Cardiac muscle cell (in vitro differentiated cells and primary cell): ENCODE results near the gene HK2. TPM values are rescaled to one million over a fixed set of nuclear protein-coding genes. Genes with fewer than 3 reads are reported as not detected.

ENCODE experiments used
- DNase-seq, 2 donors: peaks; one replicate each; pipeline versions ENCODE4 v3.0.0 to v3.0.0-alpha.2; 2010 to 2017; ENCODE audit warnings: low read depth in 1 of 2, low spot score in 1 of 2
- H3K27ac ChIP-seq: fragments of 200-600 bp; sonication (generic); 2 replicates; pipeline ENCODE4 v1.5.1; 2016
- H3K27me3 ChIP-seq: fragments of 200-600 bp; sonication (generic); 2 replicates; pipeline ENCODE4 v1.6.0; 2016; ENCODE audit warnings: control low read depth
- H3K36me3 ChIP-seq: fragments of 200-600 bp; sonication (generic); 2 replicates; pipeline ENCODE4 v1.5.1; 2016; ENCODE audit warnings: control low read depth
- H3K4me1 ChIP-seq: fragments of 200-600 bp; sonication (generic); 2 replicates; pipeline ENCODE4 v1.8.1; 2017; ENCODE audit warnings: low read depth, mild to moderate bottlenecking, mixed run types
- H3K4me3 ChIP-seq: fragments of 200-600 bp; sonication (generic); 2 replicates; pipeline ENCODE4 v1.5.1; 2016; ENCODE audit warnings: mild to moderate bottlenecking
- H3K9me3 ChIP-seq: fragments of 200-600 bp; sonication (generic); 2 replicates; pipeline ENCODE4 v1.5.1; 2017; ENCODE audit warnings: low read depth, mild to moderate bottlenecking, control low read depth
- polyA plus RNA-seq: library from polyadenylated mRNA; unstranded; fragments of >200 nt; fragmentation: Nextera tagmentation; extraction: Ambion mirVana; gene quantifications from 2 replicates; pipeline ENCODE4 v1.2.1, GENCODE V29; 2016
- total RNA-seq: library from RNA; depleted of rRNA; stranded (reverse); fragments of >200 nt; gene quantifications from 2 replicates; pipeline ENCODE4 v1.2.3, GENCODE V29; 2016
- TF ChIP-seq, protein P1 (sequence below): IDR thresholded peaks from 2 replicates; pipeline ENCODE4 v1.5.1; 2012; ENCODE audit warnings: low read depth, mild to moderate bottlenecking, low read length

HK2 gene
- total and polyA plus RNA-seq, 2 experiments from 2014 or later, result 77.3 to 127 TPM

GRCh38 chr2:74880054-74880728, 46.3 kb downstream of the HK2 start:
- Histone ChIP-seq H3K4me3 (no peak overlapping the region), H3K4me1 (no peaks in the 10 kb centered on the region), H3K36me3 (peaks cover 91% of the 10 kb centered on the region), H3K27ac (no peak overlapping the region), H3K9me3 (no peaks in the 10 kb centered on the region), H3K27me3 (no peaks in the 10 kb centered on the region)
- no peak for DNase-seq
- TF ChIP-seq, protein P1, sequence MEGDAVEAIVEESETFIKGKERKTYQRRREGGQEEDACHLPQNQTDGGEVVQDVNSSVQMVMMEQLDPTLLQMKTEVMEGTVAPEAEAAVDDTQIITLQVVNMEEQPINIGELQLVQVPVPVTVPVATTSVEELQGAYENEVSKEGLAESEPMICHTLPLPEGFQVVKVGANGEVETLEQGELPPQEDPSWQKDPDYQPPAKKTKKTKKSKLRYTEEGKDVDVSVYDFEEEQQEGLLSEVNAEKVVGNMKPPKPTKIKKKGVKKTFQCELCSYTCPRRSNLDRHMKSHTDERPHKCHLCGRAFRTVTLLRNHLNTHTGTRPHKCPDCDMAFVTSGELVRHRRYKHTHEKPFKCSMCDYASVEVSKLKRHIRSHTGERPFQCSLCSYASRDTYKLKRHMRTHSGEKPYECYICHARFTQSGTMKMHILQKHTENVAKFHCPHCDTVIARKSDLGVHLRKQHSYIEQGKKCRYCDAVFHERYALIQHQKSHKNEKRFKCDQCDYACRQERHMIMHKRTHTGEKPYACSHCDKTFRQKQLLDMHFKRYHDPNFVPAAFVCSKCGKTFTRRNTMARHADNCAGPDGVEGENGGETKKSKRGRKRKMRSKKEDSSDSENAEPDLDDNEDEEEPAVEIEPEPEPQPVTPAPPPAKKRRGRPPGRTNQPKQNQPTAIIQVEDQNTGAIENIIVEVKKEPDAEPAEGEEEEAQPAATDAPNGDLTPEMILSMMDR, result no peak

- H3K9me3 ChIP-seq, result no peaks in the 10 kb centered on the region
- peaks cover 98% of the 10 kb centered on the region for H3K36me3 ChIP-seq
- TF ChIP-seq, protein P1, result no peak
- no peak overlapping the region for H3K4me3 ChIP-seq
- no peak for DNase-seq
- no peaks in the 10 kb centered on the region for H3K27me3 ChIP-seq
- no peaks in the 10 kb centered on the region for H3K4me1 ChIP-seq
- no peak overlapping the region for H3K27ac ChIP-seq
Observed at GRCh38 chr2:74881176-74881575, 47.2 kb downstream of the HK2 start.

- DNase-seq, result no peak
- Histone ChIP-seq H3K9me3 (no peaks in the 10 kb centered on the region), H3K27me3 (no peaks in the 10 kb centered on the region), H3K4me3 (no peak overlapping the region), H3K4me1 (no peaks in the 10 kb centered on the region), H3K27ac (no peak overlapping the region), H3K36me3 (peaks cover 100% of the 10 kb centered on the region)
- TF ChIP-seq, protein P1, result no peak
Observed at GRCh38 chr2:74881626-74882298, 47.8 kb downstream of the HK2 start.

GRCh38 chr2:74882299-74882687, 48.4 kb downstream of the HK2 start:
- Histone ChIP-seq H3K9me3 (no peaks in the 10 kb centered on the region), H3K27me3 (no peaks in the 10 kb centered on the region), H3K36me3 (peaks cover 100% of the 10 kb centered on the region), H3K4me1 (no peaks in the 10 kb centered on the region), H3K4me3 (no peak overlapping the region), H3K27ac (no peak overlapping the region)
- no peak for DNase-seq
- TF ChIP-seq, protein P1, result no peak

DNA sequence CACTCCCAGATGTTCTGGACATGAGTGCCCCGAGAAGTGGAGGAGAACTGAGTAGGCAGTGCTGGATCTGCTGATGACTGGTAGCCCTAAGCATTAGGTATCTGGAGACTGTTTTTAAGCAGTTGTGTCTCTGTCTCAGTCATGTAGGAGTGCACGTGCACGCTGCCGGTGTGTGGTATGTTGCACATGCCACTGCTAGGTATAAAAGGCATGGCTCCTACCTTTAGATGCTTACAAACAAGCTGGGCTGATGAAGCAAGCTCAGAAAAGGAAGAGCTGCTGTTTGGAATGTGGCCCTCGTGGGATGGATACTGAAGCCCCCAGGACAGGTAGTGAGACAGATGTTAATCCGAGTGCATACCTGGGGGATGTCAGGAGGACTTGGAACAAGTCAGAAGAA, 49.1 kb downstream of the HK2 start:
- TF ChIP-seq, protein P1, result no peak
- H3K27me3 ChIP-seq, result no peaks in the 10 kb centered on the region
- peaks cover 100% of the 10 kb centered on the region for H3K36me3 ChIP-seq
- H3K9me3 ChIP-seq, result no peaks in the 10 kb centered on the region
- no peak overlapping the region for H3K4me3 ChIP-seq
- H3K4me1 ChIP-seq, result no peaks in the 10 kb centered on the region
- DNase-seq, result no peak
- H3K27ac ChIP-seq, result no peak overlapping the region
